D341Med (cell line): Measurements from ENCODE around the gene BMP7.
"Not testable (repeated sequence)": the region's sequence is repeated elsewhere in the genome, so short reads cannot be mapped to it uniquely, and the experiment has no call there.

Source experiments
- DNase-seq: peaks from one replicate; pipeline ENCODE4 v3.0.0; 2012; ENCODE audit warnings: low spot score

Gene BMP7

GRCh38 chr20:57265336-57265996, 975 bp downstream of the BMP7 start:
- DNase-seq: peak; percentile 65

- DNase-seq: not testable (repeated sequence)
Observed at GRCh38 chr20:57264908-57265335, 1.5 kb downstream of the BMP7 start.

- peak; percentile 61 for DNase-seq
Observed at GRCh38 chr20:57263801-57264792, 2.3 kb downstream of the BMP7 start.

- DNase-seq: no peak
Observed at GRCh38 chr20:57262784-57263609, 3.4 kb downstream of the BMP7 start.

GRCh38 chr20:57262301-57262700, 4.1 kb downstream of the BMP7 start:
- DNase-seq: no peak

- no peak for DNase-seq
Observed at GRCh38 chr20:57261457-57262251, 4.8 kb downstream of the BMP7 start.

GRCh38 chr20:57260934-57261333, 5.5 kb downstream of the BMP7 start:
- no peak for DNase-seq

GRCh38 chr20:57259938-57260921, 6.2 kb downstream of the BMP7 start:
- DNase-seq: no peak

- peak; percentile 74 for DNase-seq
Observed at GRCh38 chr20:57259121-57259937, 7.1 kb downstream of the BMP7 start.

- DNase-seq: no peak
Observed at GRCh38 chr20:57257701-57258453, 8.6 kb downstream of the BMP7 start.

- DNase-seq: no peak
Observed at GRCh38 chr20:57256908-57257307, 9.5 kb downstream of the BMP7 start.

GRCh38 chr20:57256205-57256604, 10.2 kb downstream of the BMP7 start:
- no peak for DNase-seq

GRCh38 chr20:57255183-57255582, 11.3 kb downstream of the BMP7 start:
- no peak for DNase-seq

- no peak for DNase-seq
Observed at GRCh38 chr20:57252559-57253162, 13.8 kb downstream of the BMP7 start.

GRCh38 chr20:57251949-57252348, 14.5 kb downstream of the BMP7 start:
- DNase-seq: no peak

GRCh38 chr20:57251344-57251743, 15.1 kb downstream of the BMP7 start:
- DNase-seq: no peak

- DNase-seq: no peak
Observed at GRCh38 chr20:57250607-57251343, 15.7 kb downstream of the BMP7 start.
